22Rv1 (cell line): ENCODE measurements around the gene BTG4.

Experiments
- ZFX ChIP-seq: fragments of 450-650 bp; IDR thresholded peaks from 2 replicates; pipeline ENCODE4 v1.6.1; 2017; ENCODE audit warnings: antibody characterized with exemption, borderline replicate concordance
- TF ChIP-seq, protein P1 (sequence below): fragments of 450-650 bp; IDR thresholded peaks from 2 replicates; pipeline ENCODE4 v1.5.1; 2017; ENCODE audit warnings: mild to moderate bottlenecking

DNA sequence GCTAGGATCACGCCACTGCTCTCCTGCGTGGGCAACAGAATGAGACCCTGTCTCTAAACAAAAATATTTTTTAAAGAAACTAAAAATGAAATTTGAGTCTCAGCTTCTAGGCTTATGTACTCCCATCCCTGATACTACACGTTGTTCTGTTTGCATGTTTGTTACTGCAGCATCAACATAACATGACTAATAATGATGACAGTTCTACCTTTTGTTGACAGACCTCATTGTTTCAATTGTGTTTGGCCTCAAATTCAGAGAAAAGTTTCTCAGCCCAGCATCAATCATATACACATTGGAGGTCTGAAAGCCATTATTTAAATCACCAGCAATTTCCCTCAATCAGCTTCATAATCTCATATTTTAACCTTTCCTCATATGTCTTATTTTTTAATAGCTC is 49.1 kb upstream of the BTG4 start:
- TF ChIP-seq, protein P1, sequence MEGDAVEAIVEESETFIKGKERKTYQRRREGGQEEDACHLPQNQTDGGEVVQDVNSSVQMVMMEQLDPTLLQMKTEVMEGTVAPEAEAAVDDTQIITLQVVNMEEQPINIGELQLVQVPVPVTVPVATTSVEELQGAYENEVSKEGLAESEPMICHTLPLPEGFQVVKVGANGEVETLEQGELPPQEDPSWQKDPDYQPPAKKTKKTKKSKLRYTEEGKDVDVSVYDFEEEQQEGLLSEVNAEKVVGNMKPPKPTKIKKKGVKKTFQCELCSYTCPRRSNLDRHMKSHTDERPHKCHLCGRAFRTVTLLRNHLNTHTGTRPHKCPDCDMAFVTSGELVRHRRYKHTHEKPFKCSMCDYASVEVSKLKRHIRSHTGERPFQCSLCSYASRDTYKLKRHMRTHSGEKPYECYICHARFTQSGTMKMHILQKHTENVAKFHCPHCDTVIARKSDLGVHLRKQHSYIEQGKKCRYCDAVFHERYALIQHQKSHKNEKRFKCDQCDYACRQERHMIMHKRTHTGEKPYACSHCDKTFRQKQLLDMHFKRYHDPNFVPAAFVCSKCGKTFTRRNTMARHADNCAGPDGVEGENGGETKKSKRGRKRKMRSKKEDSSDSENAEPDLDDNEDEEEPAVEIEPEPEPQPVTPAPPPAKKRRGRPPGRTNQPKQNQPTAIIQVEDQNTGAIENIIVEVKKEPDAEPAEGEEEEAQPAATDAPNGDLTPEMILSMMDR: no peak
- TF ChIP-seq ZFX: no peak
